GM23338 (cell line): ENCODE results near the gene PTPRZ1. TPM values are rescaled to one million over a fixed set of nuclear protein-coding genes. Genes with fewer than 3 reads are reported as not detected.
A peak's percentile ranks its signal among the peaks of the same experiment; 100 is the strongest.

Experiments used
- ATAC-seq: fragments of 200-7000 bp; cut with Tn5 transposase; 3 replicates; pipeline ENCODE4 v1.9.1; 2020
- DNase-seq: peaks from one replicate; pipeline ENCODE4 v3.0.0-alpha.2; 2015; ENCODE audit warnings: low spot score
- H2AFZ ChIP-seq: fragments of 200-600 bp; sonication (generic); 2 replicates; pipeline ENCODE4 v1.8.0; 2016; ENCODE audit warnings: antibody characterized with exemption, mild to moderate bottlenecking, moderate library complexity
- H3F3A ChIP-seq: fragments of 200-600 bp; sonication (generic); replicated peaks from 2 replicates; pipeline ENCODE4 v1.8.0; 2017; ENCODE audit warnings: antibody characterized with exemption, mixed run types, low read depth
- H3K27ac ChIP-seq: fragments of 200-600 bp; sonication (generic); 2 replicates; pipeline ENCODE4 v1.6.1; 2016; ENCODE audit warnings: low read depth
- H3K27me3 ChIP-seq: fragments of 200-600 bp; sonication (generic); 2 replicates; pipeline ENCODE4 v1.8.0; 2016; ENCODE audit warnings: mild to moderate bottlenecking, mixed run types, moderate library complexity; ENCODE audit not compliant: insufficient read depth
- H3K36me3 ChIP-seq: fragments of 200-600 bp; sonication (generic); 2 replicates; pipeline ENCODE4 v1.8.0; 2016; ENCODE audit warnings: mild to moderate bottlenecking; ENCODE audit not compliant: insufficient read depth
- H3K4me1 ChIP-seq: fragments of 200-600 bp; sonication (generic); 2 replicates; pipeline ENCODE4 v1.8.0; 2016; ENCODE audit warnings: mild to moderate bottlenecking, moderate library complexity; ENCODE audit not compliant: insufficient read depth
- H3K4me2 ChIP-seq: fragments of 200-600 bp; sonication (generic); 2 replicates; pipeline ENCODE4 v1.7.1; 2017; ENCODE audit warnings: mixed run types
- H3K4me3 ChIP-seq: fragments of 200-600 bp; sonication (generic); 2 replicates; pipeline ENCODE4 v1.6.1; 2016; ENCODE audit warnings: mixed run types
- H3K79me2 ChIP-seq: fragments of 200-600 bp; sonication (generic); replicated peaks from 2 replicates; pipeline ENCODE4 v1.8.0; 2017; ENCODE audit warnings: mild to moderate bottlenecking; ENCODE audit not compliant: insufficient read depth
- H3K9me2 ChIP-seq: fragments of 200-600 bp; sonication (generic); 2 replicates; pipeline ENCODE4 v1.8.0; 2017; ENCODE audit not compliant: insufficient read depth
- H4K20me1 ChIP-seq: fragments of 200-600 bp; sonication (generic); replicated peaks from 2 replicates; pipeline ENCODE4 v1.8.0; 2017; ENCODE audit warnings: mild to moderate bottlenecking; ENCODE audit not compliant: insufficient read depth
- H3K27ac Mint-ChIP-seq: 2 replicates; pipeline ENCODE4 v1.8.0; 2020; ENCODE audit warnings: inconsistent platforms, mild to moderate bottlenecking, moderate library complexity, mixed read lengths
- H3K27me3 Mint-ChIP-seq: 3 replicates; pipeline ENCODE4 v1.8.0; 2022; ENCODE audit warnings: low read depth, mild to moderate bottlenecking, moderate library complexity, mixed read lengths, inconsistent platforms; ENCODE audit not compliant: insufficient read depth, poor library complexity
- H3K36me3 Mint-ChIP-seq: 3 replicates; pipeline ENCODE4 v1.8.0; 2021; ENCODE audit warnings: low read depth, mild to moderate bottlenecking, inconsistent platforms, moderate library complexity, mixed read lengths
- H3K4me1 Mint-ChIP-seq: 3 replicates; pipeline ENCODE4 v1.8.0; 2020; ENCODE audit warnings: mild to moderate bottlenecking, inconsistent platforms, mixed read lengths
- H3K4me3 Mint-ChIP-seq: 3 replicates; pipeline ENCODE4 v1.8.0; 2021; ENCODE audit warnings: moderate library complexity, mild to moderate bottlenecking, inconsistent platforms, mixed read lengths
- H3K9me3 Mint-ChIP-seq: 3 replicates; pipeline ENCODE4 v1.8.0; 2020; ENCODE audit warnings: moderate library complexity, mild to moderate bottlenecking, inconsistent platforms, mixed read lengths
- CREB1 ChIP-seq: fragments of 250-450 bp; sonication (Bioruptor Pico); IDR thresholded peaks from 2 replicates; pipeline ENCODE4 v1.5.0; 2020; ENCODE audit warnings: low read depth, mild to moderate bottlenecking, moderate library complexity
- EZH2 ChIP-seq: fragments of 200-600 bp; sonication (generic); IDR thresholded peaks from one replicate; pipeline ENCODE4 v1.8.0; 2017; ENCODE audit warnings: antibody characterized with exemption, mild to moderate bottlenecking, low read depth; ENCODE audit not compliant: unreplicated experiment
- EZH2phosphoT487 ChIP-seq: fragments of 200-600 bp; sonication (generic); IDR thresholded peaks from one replicate; pipeline ENCODE4 v1.8.1; 2018; ENCODE audit warnings: antibody characterized with exemption; ENCODE audit not compliant: unreplicated experiment
- JUNB ChIP-seq: IDR thresholded peaks from one replicate; pipeline ENCODE4 v1.6.1; 2016; ENCODE audit warnings: antibody characterized with exemption; ENCODE audit not compliant: unreplicated experiment
- NANOG ChIP-seq: IDR thresholded peaks from 2 replicates; pipeline ENCODE4 v1.6.1; 2016; ENCODE audit warnings: antibody characterized with exemption, borderline replicate concordance
- POLR2AphosphoS5 ChIP-seq: IDR thresholded peaks from 2 replicates; pipeline ENCODE4 v1.6.1; 2016; ENCODE audit warnings: antibody characterized with exemption, low read depth
- STAT1 ChIP-seq: IDR thresholded peaks from one replicate; pipeline ENCODE4 v1.6.1; 2016; ENCODE audit warnings: antibody characterized with exemption; ENCODE audit not compliant: unreplicated experiment
- ZNF114 ChIP-seq: fragments of 250-450 bp; sonication (Bioruptor Pico); IDR thresholded peaks from 2 replicates; pipeline ENCODE4 v1.5.0; 2020; ENCODE audit warnings: mild to moderate bottlenecking, moderate library complexity
- ZNF331 ChIP-seq: fragments of 250-450 bp; sonication (Bioruptor Pico); IDR thresholded peaks from 2 replicates; pipeline ENCODE4 v1.5.0; 2020; ENCODE audit warnings: low read depth, mild to moderate bottlenecking, moderate library complexity
- polyA plus RNA-seq: library from polyadenylated mRNA; unstranded; fragments of >200 nt; fragmentation: Nextera tagmentation; extraction: Ambion mirVana; gene quantifications from 2 replicates; pipeline ENCODE4 v1.2.1, GENCODE V29; 2016
- total RNA-seq: library from RNA; depleted of rRNA; stranded (reverse); fragments of >200 nt; shearing (Covaris generic); gene quantifications from 2 replicates; pipeline ENCODE4 v1.2.3, GENCODE V29; 2014
- TF ChIP-seq, protein P1 (sequence below), 2 experiments: fragments of 200-600 bp in 1 of 2; sonication (generic) in 1 of 2; conservative IDR thresholded peaks; 2 replicates each; pipeline versions ENCODE4 v1.5.1 to v1.6.1; 2016 to 2017; ENCODE audit warnings: antibody characterized with exemption in 2 of 2, low read depth in 2 of 2, mild to moderate bottlenecking in 2 of 2, moderate library complexity in 1 of 2
- TF ChIP-seq, protein P2 (sequence below): IDR thresholded peaks from one replicate; pipeline ENCODE4 v1.6.1; 2018; ENCODE audit warnings: antibody characterized with exemption; ENCODE audit not compliant: unreplicated experiment
- TF ChIP-seq, protein P3 (sequence below): IDR thresholded peaks from 2 replicates; pipeline ENCODE4 v1.6.1; 2016; ENCODE audit warnings: antibody characterized with exemption

The PTPRZ1 gene
- total and polyA plus RNA-seq, 2 experiments from 2014 or later = 160 to 230 TPM

DNA sequence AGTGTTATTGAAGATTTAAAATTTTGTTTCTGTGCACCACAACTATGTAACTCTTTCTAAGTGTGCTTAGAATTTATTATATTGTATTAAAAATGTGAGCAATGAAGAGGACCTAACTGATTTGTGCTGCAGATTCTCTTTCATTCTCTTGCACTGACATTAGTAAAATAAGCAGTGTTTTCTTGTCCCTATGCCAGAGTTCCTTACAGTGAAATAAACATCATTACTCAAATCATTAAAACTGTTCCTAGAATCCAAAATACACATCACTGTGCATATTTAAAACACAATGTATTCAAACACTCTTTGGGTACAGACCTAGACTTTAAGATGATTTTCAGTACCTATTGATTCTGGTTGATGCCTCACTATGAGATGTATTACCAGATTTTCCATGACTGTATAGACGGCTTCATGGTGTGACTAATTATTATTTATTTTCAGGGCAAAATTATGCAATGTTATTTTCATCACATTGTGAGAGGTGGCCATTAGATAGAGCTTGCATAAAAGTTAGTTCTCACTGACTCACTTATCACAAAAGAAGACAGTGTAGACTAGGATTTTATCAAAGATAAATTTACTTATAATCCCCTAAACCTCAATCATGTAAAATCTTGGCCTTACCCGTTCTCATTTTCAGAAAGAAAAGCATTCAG lies 93.4 kb downstream of the PTPRZ1 start (continued):
- TF ChIP-seq, protein P1, sequence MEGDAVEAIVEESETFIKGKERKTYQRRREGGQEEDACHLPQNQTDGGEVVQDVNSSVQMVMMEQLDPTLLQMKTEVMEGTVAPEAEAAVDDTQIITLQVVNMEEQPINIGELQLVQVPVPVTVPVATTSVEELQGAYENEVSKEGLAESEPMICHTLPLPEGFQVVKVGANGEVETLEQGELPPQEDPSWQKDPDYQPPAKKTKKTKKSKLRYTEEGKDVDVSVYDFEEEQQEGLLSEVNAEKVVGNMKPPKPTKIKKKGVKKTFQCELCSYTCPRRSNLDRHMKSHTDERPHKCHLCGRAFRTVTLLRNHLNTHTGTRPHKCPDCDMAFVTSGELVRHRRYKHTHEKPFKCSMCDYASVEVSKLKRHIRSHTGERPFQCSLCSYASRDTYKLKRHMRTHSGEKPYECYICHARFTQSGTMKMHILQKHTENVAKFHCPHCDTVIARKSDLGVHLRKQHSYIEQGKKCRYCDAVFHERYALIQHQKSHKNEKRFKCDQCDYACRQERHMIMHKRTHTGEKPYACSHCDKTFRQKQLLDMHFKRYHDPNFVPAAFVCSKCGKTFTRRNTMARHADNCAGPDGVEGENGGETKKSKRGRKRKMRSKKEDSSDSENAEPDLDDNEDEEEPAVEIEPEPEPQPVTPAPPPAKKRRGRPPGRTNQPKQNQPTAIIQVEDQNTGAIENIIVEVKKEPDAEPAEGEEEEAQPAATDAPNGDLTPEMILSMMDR (conservative IDR thresholded peaks at IDR 0.05; ENCODE audit: low read depth in 2 of 2) = no peak
- no peak for TF ChIP-seq STAT1
- TF ChIP-seq, protein P2, sequence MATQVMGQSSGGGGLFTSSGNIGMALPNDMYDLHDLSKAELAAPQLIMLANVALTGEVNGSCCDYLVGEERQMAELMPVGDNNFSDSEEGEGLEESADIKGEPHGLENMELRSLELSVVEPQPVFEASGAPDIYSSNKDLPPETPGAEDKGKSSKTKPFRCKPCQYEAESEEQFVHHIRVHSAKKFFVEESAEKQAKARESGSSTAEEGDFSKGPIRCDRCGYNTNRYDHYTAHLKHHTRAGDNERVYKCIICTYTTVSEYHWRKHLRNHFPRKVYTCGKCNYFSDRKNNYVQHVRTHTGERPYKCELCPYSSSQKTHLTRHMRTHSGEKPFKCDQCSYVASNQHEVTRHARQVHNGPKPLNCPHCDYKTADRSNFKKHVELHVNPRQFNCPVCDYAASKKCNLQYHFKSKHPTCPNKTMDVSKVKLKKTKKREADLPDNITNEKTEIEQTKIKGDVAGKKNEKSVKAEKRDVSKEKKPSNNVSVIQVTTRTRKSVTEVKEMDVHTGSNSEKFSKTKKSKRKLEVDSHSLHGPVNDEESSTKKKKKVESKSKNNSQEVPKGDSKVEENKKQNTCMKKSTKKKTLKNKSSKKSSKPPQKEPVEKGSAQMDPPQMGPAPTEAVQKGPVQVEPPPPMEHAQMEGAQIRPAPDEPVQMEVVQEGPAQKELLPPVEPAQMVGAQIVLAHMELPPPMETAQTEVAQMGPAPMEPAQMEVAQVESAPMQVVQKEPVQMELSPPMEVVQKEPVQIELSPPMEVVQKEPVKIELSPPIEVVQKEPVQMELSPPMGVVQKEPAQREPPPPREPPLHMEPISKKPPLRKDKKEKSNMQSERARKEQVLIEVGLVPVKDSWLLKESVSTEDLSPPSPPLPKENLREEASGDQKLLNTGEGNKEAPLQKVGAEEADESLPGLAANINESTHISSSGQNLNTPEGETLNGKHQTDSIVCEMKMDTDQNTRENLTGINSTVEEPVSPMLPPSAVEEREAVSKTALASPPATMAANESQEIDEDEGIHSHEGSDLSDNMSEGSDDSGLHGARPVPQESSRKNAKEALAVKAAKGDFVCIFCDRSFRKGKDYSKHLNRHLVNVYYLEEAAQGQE = no peak
- TF ChIP-seq, protein P3, sequence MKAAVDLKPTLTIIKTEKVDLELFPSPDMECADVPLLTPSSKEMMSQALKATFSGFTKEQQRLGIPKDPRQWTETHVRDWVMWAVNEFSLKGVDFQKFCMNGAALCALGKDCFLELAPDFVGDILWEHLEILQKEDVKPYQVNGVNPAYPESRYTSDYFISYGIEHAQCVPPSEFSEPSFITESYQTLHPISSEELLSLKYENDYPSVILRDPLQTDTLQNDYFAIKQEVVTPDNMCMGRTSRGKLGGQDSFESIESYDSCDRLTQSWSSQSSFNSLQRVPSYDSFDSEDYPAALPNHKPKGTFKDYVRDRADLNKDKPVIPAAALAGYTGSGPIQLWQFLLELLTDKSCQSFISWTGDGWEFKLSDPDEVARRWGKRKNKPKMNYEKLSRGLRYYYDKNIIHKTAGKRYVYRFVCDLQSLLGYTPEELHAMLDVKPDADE = no peak
- TF ChIP-seq ZNF331 (CRISPR knock-in tag) = no peak

DNA sequence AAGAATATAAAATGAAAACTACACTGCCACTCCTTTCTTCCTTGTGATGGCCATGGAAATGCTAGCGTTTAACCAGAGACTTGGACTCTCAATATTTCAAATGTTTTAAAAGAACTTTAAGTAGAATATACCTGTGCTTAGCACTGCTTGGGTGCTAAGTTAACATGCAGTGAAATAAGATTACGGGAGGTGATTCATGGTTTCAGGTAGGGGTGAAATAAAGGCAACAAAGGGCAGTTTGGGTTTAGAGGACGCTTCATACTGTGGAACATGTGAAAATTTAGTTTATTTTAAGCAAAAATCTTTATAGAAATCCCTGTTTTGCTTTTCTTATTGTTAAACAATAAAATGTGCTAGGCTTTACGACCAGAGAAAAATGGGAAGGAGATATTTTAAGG lies 94.0 kb downstream of the PTPRZ1 start:
- H3K27ac ChIP-seq = peak overlapping the region; percentile 56
- H3K4me3 Mint-ChIP-seq = no peak overlapping the region
- peaks cover 46% of the 10 kb centered on the region for H3K36me3 Mint-ChIP-seq
- no peaks in the 10 kb centered on the region for H3K27me3 ChIP-seq
- peak overlapping the region; percentile 95 for H3K27ac Mint-ChIP-seq
- no peaks in the 10 kb centered on the region for H3F3A ChIP-seq
- no peaks in the 10 kb centered on the region for H3K9me2 ChIP-seq
- no peak overlapping the region for H3K4me3 ChIP-seq
- H3K79me2 ChIP-seq = peaks cover 65% of the 10 kb centered on the region
- peak overlapping the region; percentile 5; the same call in 1 of the 2 replicates for H3K4me2 ChIP-seq
- DNase-seq (no peak), ATAC-seq (no peak)
- H3K4me1 ChIP-seq = peaks cover 52% of the 10 kb centered on the region
- no peaks in the 10 kb centered on the region for H4K20me1 ChIP-seq
- H3K4me1 Mint-ChIP-seq = peaks cover 49% of the 10 kb centered on the region
- no peaks in the 10 kb centered on the region for H3K36me3 ChIP-seq
- H3K9me3 Mint-ChIP-seq = no peaks in the 10 kb centered on the region; the same call in 1 of the 3 replicates
- no peak overlapping the region for H2AFZ ChIP-seq
- no peaks in the 10 kb centered on the region for H3K27me3 Mint-ChIP-seq
- no peak for TF ChIP-seq EZH2phosphoT487
- no peak for TF ChIP-seq ZNF114
- TF ChIP-seq NANOG = no peak
- no peak for TF ChIP-seq JUNB
- no peak for TF ChIP-seq CREB1 (CRISPR knock-in tag)
- TF ChIP-seq, protein P2 = no peak
- no peak for TF ChIP-seq STAT1
- TF ChIP-seq, protein P1 (conservative IDR thresholded peaks at IDR 0.05; ENCODE audit: low read depth in 2 of 2) = no peak
- no peak for TF ChIP-seq POLR2AphosphoS5
- no peak for TF ChIP-seq EZH2
